GM23338 (cell line): Measurements from ENCODE around the gene ADCY5. TPM values are rescaled to one million over a fixed set of nuclear protein-coding genes. Genes with fewer than 3 reads are reported as not detected.

Experiments used
- ATAC-seq: fragments of 200-7000 bp; cut with Tn5 transposase; 3 replicates; pipeline ENCODE4 v1.9.1; 2020
- DNase-seq: peaks from one replicate; pipeline ENCODE4 v3.0.0-alpha.2; 2015; ENCODE audit warnings: low spot score
- H2AFZ ChIP-seq: fragments of 200-600 bp; sonication (generic); 2 replicates; pipeline ENCODE4 v1.8.0; 2016; ENCODE audit warnings: antibody characterized with exemption, mild to moderate bottlenecking, moderate library complexity
- H3F3A ChIP-seq: fragments of 200-600 bp; sonication (generic); replicated peaks from 2 replicates; pipeline ENCODE4 v1.8.0; 2017; ENCODE audit warnings: antibody characterized with exemption, mixed run types, low read depth
- H3K27ac ChIP-seq: fragments of 200-600 bp; sonication (generic); 2 replicates; pipeline ENCODE4 v1.6.1; 2016; ENCODE audit warnings: low read depth
- H3K27me3 ChIP-seq: fragments of 200-600 bp; sonication (generic); 2 replicates; pipeline ENCODE4 v1.8.0; 2016; ENCODE audit warnings: mild to moderate bottlenecking, mixed run types, moderate library complexity; ENCODE audit not compliant: insufficient read depth
- H3K36me3 ChIP-seq: fragments of 200-600 bp; sonication (generic); 2 replicates; pipeline ENCODE4 v1.8.0; 2016; ENCODE audit warnings: mild to moderate bottlenecking; ENCODE audit not compliant: insufficient read depth
- H3K4me1 ChIP-seq: fragments of 200-600 bp; sonication (generic); 2 replicates; pipeline ENCODE4 v1.8.0; 2016; ENCODE audit warnings: mild to moderate bottlenecking, moderate library complexity; ENCODE audit not compliant: insufficient read depth
- H3K4me2 ChIP-seq: fragments of 200-600 bp; sonication (generic); 2 replicates; pipeline ENCODE4 v1.7.1; 2017; ENCODE audit warnings: mixed run types
- H3K4me3 ChIP-seq: fragments of 200-600 bp; sonication (generic); 2 replicates; pipeline ENCODE4 v1.6.1; 2016; ENCODE audit warnings: mixed run types
- H3K79me2 ChIP-seq: fragments of 200-600 bp; sonication (generic); replicated peaks from 2 replicates; pipeline ENCODE4 v1.8.0; 2017; ENCODE audit warnings: mild to moderate bottlenecking; ENCODE audit not compliant: insufficient read depth
- H3K9me2 ChIP-seq: fragments of 200-600 bp; sonication (generic); 2 replicates; pipeline ENCODE4 v1.8.0; 2017; ENCODE audit not compliant: insufficient read depth
- H4K20me1 ChIP-seq: fragments of 200-600 bp; sonication (generic); replicated peaks from 2 replicates; pipeline ENCODE4 v1.8.0; 2017; ENCODE audit warnings: mild to moderate bottlenecking; ENCODE audit not compliant: insufficient read depth
- H3K27ac Mint-ChIP-seq: 2 replicates; pipeline ENCODE4 v1.8.0; 2020; ENCODE audit warnings: inconsistent platforms, mild to moderate bottlenecking, moderate library complexity, mixed read lengths
- H3K27me3 Mint-ChIP-seq: 3 replicates; pipeline ENCODE4 v1.8.0; 2022; ENCODE audit warnings: low read depth, mild to moderate bottlenecking, moderate library complexity, mixed read lengths, inconsistent platforms; ENCODE audit not compliant: insufficient read depth, poor library complexity
- H3K36me3 Mint-ChIP-seq: 3 replicates; pipeline ENCODE4 v1.8.0; 2021; ENCODE audit warnings: low read depth, mild to moderate bottlenecking, inconsistent platforms, moderate library complexity, mixed read lengths
- H3K4me1 Mint-ChIP-seq: 3 replicates; pipeline ENCODE4 v1.8.0; 2020; ENCODE audit warnings: mild to moderate bottlenecking, inconsistent platforms, mixed read lengths
- H3K4me3 Mint-ChIP-seq: 3 replicates; pipeline ENCODE4 v1.8.0; 2021; ENCODE audit warnings: moderate library complexity, mild to moderate bottlenecking, inconsistent platforms, mixed read lengths
- H3K9me3 Mint-ChIP-seq: 3 replicates; pipeline ENCODE4 v1.8.0; 2020; ENCODE audit warnings: moderate library complexity, mild to moderate bottlenecking, inconsistent platforms, mixed read lengths
- CREB1 ChIP-seq: fragments of 250-450 bp; sonication (Bioruptor Pico); IDR thresholded peaks from 2 replicates; pipeline ENCODE4 v1.5.0; 2020; ENCODE audit warnings: low read depth, mild to moderate bottlenecking, moderate library complexity
- ETS1 ChIP-seq: IDR thresholded peaks from 2 replicates; pipeline ENCODE4 v1.6.1; 2016; ENCODE audit warnings: antibody characterized with exemption
- EZH2 ChIP-seq: fragments of 200-600 bp; sonication (generic); IDR thresholded peaks from one replicate; pipeline ENCODE4 v1.8.0; 2017; ENCODE audit warnings: antibody characterized with exemption, mild to moderate bottlenecking, low read depth; ENCODE audit not compliant: unreplicated experiment
- EZH2phosphoT487 ChIP-seq: fragments of 200-600 bp; sonication (generic); IDR thresholded peaks from one replicate; pipeline ENCODE4 v1.8.1; 2018; ENCODE audit warnings: antibody characterized with exemption; ENCODE audit not compliant: unreplicated experiment
- JUNB ChIP-seq: IDR thresholded peaks from one replicate; pipeline ENCODE4 v1.6.1; 2016; ENCODE audit warnings: antibody characterized with exemption; ENCODE audit not compliant: unreplicated experiment
- NANOG ChIP-seq: IDR thresholded peaks from 2 replicates; pipeline ENCODE4 v1.6.1; 2016; ENCODE audit warnings: antibody characterized with exemption, borderline replicate concordance
- POLR2AphosphoS5 ChIP-seq: IDR thresholded peaks from 2 replicates; pipeline ENCODE4 v1.6.1; 2016; ENCODE audit warnings: antibody characterized with exemption, low read depth
- REST ChIP-seq: IDR thresholded peaks from one replicate; pipeline ENCODE4 v1.6.1; 2018; ENCODE audit warnings: antibody characterized with exemption; ENCODE audit not compliant: unreplicated experiment
- STAT1 ChIP-seq: IDR thresholded peaks from one replicate; pipeline ENCODE4 v1.6.1; 2016; ENCODE audit warnings: antibody characterized with exemption; ENCODE audit not compliant: unreplicated experiment
- ZNF114 ChIP-seq: fragments of 250-450 bp; sonication (Bioruptor Pico); IDR thresholded peaks from 2 replicates; pipeline ENCODE4 v1.5.0; 2020; ENCODE audit warnings: mild to moderate bottlenecking, moderate library complexity
- ZNF331 ChIP-seq: fragments of 250-450 bp; sonication (Bioruptor Pico); IDR thresholded peaks from 2 replicates; pipeline ENCODE4 v1.5.0; 2020; ENCODE audit warnings: low read depth, mild to moderate bottlenecking, moderate library complexity
- polyA plus RNA-seq: library from polyadenylated mRNA; unstranded; fragments of >200 nt; fragmentation: Nextera tagmentation; extraction: Ambion mirVana; gene quantifications from 2 replicates; pipeline ENCODE4 v1.2.1, GENCODE V29; 2016
- total RNA-seq: library from RNA; depleted of rRNA; stranded (reverse); fragments of >200 nt; shearing (Covaris generic); gene quantifications from 2 replicates; pipeline ENCODE4 v1.2.3, GENCODE V29; 2014
- TF ChIP-seq, protein P1 (sequence below): fragments of 250-450 bp; sonication (Bioruptor Pico); IDR thresholded peaks from 2 replicates; pipeline ENCODE4 v1.5.0; 2020; ENCODE audit warnings: mild to moderate bottlenecking, moderate library complexity

ADCY5 gene
- total and polyA plus RNA-seq, 2 experiments from 2014 or later: 3.5 to 10.2 TPM

DNA sequence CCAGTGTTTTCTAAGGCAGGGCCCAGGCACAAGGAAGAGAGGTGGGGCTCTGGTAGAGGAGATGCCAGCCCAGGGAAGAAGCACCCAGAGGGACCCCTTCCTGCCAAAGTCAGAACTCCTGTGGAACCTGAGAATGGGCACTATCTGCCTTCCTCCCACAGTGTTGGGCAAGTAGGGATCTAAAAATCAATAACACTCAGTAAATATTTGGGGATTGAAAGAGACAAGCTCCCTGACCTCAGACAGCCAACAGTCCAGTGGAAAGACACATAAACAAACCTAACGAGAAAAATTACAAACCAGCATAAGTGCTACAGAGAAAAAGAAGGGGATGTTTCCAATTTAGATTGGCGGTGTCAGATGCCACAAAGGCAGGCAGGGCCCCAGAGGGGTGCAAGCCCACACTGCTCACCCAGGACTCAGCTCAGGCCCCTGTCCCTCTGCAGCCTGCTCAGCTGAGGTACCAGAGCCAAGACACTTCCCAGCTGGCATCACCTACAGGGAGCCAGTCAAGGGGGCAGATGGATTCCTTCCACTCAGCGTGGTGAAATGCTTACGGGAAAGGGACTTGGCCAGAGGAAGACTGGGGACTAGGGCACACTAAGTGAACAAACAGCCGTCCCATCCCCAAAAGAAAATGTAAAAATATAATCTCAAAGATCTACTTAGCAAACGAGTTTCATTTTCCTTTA lies 15.9 kb downstream of the ADCY5 start:
- Histone ChIP-seq H3K4me2 (no peak overlapping the region), H3K27ac (no peak overlapping the region), H3K9me2 (no peaks in the 10 kb centered on the region), H2AFZ (no peak overlapping the region), H3K36me3 (no peaks in the 10 kb centered on the region), H3K4me3 (no peak overlapping the region), H3F3A (no peaks in the 10 kb centered on the region), H3K79me2 (no peaks in the 10 kb centered on the region), H3K4me1 (no peaks in the 10 kb centered on the region), H3K27me3 (no peaks in the 10 kb centered on the region), H4K20me1 (no peaks in the 10 kb centered on the region)
- H3K4me3 Mint-ChIP-seq: no peak overlapping the region
- TF ChIP-seq ZNF114 (no peak), EZH2 (no peak), NANOG (no peak), REST (no peak), ETS1 (no peak), EZH2phosphoT487 (no peak), CREB1 (no peak), ZNF331 (no peak), JUNB (no peak), POLR2AphosphoS5 (no peak), STAT1 (no peak)
- TF ChIP-seq, protein P1, sequence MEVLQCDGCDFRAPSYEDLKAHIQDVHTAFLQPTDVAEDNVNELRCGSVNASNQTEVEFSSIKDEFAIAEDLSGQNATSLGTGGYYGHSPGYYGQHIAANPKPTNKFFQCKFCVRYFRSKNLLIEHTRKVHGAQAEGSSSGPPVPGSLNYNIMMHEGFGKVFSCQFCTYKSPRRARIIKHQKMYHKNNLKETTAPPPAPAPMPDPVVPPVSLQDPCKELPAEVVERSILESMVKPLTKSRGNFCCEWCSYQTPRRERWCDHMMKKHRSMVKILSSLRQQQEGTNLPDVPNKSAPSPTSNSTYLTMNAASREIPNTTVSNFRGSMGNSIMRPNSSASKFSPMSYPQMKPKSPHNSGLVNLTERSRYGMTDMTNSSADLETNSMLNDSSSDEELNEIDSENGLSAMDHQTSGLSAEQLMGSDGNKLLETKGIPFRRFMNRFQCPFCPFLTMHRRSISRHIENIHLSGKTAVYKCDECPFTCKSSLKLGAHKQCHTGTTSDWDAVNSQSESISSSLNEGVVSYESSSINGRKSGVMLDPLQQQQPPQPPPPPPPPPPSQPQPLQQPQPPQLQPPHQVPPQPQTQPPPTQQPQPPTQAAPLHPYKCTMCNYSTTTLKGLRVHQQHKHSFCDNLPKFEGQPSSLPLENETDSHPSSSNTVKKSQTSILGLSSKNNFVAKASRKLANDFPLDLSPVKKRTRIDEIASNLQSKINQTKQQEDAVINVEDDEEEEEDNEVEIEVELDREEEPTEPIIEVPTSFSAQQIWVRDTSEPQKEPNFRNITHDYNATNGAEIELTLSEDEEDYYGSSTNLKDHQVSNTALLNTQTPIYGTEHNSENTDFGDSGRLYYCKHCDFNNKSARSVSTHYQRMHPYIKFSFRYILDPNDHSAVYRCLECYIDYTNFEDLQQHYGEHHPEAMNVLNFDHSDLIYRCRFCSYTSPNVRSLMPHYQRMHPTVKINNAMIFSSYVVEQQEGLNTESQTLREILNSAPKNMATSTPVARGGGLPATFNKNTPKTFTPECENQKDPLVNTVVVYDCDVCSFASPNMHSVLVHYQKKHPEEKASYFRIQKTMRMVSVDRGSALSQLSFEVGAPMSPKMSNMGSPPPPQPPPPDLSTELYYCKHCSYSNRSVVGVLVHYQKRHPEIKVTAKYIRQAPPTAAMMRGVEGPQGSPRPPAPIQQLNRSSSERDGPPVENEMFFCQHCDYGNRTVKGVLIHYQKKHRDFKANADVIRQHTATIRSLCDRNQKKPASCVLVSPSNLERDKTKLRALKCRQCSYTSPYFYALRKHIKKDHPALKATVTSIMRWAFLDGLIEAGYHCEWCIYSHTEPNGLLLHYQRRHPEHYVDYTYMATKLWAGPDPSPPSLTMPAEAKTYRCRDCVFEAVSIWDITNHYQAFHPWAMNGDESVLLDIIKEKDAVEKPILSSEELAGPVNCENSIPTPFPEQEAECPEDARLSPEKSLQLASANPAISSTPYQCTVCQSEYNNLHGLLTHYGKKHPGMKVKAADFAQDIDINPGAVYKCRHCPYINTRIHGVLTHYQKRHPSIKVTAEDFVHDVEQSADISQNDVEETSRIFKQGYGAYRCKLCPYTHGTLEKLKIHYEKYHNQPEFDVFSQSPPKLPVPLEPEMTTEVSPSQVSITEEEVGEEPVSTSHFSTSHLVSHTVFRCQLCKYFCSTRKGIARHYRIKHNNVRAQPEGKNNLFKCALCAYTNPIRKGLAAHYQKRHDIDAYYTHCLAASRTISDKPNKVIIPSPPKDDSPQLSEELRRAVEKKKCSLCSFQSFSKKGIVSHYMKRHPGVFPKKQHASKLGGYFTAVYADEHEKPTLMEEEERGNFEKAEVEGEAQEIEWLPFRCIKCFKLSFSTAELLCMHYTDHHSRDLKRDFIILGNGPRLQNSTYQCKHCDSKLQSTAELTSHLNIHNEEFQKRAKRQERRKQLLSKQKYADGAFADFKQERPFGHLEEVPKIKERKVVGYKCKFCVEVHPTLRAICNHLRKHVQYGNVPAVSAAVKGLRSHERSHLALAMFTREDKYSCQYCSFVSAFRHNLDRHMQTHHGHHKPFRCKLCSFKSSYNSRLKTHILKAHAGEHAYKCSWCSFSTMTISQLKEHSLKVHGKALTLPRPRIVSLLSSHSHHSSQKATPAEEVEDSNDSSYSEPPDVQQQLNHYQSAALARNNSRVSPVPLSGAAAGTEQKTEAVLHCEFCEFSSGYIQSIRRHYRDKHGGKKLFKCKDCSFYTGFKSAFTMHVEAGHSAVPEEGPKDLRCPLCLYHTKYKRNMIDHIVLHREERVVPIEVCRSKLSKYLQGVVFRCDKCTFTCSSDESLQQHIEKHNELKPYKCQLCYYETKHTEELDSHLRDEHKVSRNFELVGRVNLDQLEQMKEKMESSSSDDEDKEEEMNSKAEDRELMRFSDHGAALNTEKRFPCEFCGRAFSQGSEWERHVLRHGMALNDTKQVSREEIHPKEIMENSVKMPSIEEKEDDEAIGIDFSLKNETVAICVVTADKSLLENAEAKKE (CRISPR knock-in tag): no peak
- DNase-seq (no peak), ATAC-seq (no peak)
- H3K9me3 Mint-ChIP-seq: no peaks in the 10 kb centered on the region
- H3K27me3 Mint-ChIP-seq: no peaks in the 10 kb centered on the region
- H3K4me1 Mint-ChIP-seq: peaks cover 2% of the 10 kb centered on the region; the same call in 1 of the 3 replicates
- no peaks in the 10 kb centered on the region for H3K36me3 Mint-ChIP-seq
- H3K27ac Mint-ChIP-seq: no peak overlapping the region
